ENCODE data around the gene GPR63.

GPR63 gene

GRCh38 chr6:96749891-96750290 lies 87.4 kb downstream of the GPR63 start:
- Histone ChIP-seq H3K4me2 (ENCODE audit: low read length) (no peak overlapping the region), H3K9me3 (ENCODE audit: control insufficient read depth, insufficient read depth, low read length) (no peaks in the 10 kb centered on the region), H3F3A (ENCODE audit: control insufficient read depth, insufficient read depth) (no peaks in the 10 kb centered on the region), H3K79me2 (ENCODE audit: control insufficient read depth, low read length) (no peaks in the 10 kb centered on the region), H3K9me2 (replicated peaks; ENCODE audit: control insufficient read depth, low read length) (no peaks in the 10 kb centered on the region), H3K27ac (ENCODE audit: low read depth, low read length) (no peak overlapping the region), H3K4me3 (ENCODE audit: low read length) (no peak overlapping the region), H3K36me3 (ENCODE audit: control insufficient read depth, low read length) (no peaks in the 10 kb centered on the region), H3K27me3 (ENCODE audit: control insufficient read depth, low read length) (no peaks in the 10 kb centered on the region), H4K20me1 (ENCODE audit: control insufficient read depth, insufficient read depth, low read depth, low read length) (no peaks in the 10 kb centered on the region), H3K4me1 (ENCODE audit: control insufficient read depth, low read length) (no peaks in the 10 kb centered on the region)
- TF ChIP-seq CTCF (IDR thresholded peaks at IDR 0.05; ENCODE audit: low read depth, low read length, poor library complexity, severe bottlenecking) (no peak), EZH2phosphoT487 (IDR thresholded peaks at IDR 0.05; ENCODE audit: borderline replicate concordance, low read length) (no peak)
